GM23338 (cell line): ENCODE results near the gene PAK1.

Experiments used
- CREB1 ChIP-seq: fragments of 250-450 bp; sonication (Bioruptor Pico); IDR thresholded peaks from 2 replicates; pipeline ENCODE4 v1.5.0; 2020; ENCODE audit warnings: low read depth, mild to moderate bottlenecking, moderate library complexity
- CTCF ChIP-seq, 2 experiments: fragments of 200-600 bp in 1 of 2; sonication (generic) in 1 of 2; conservative IDR thresholded peaks; 2 replicates each; pipeline versions ENCODE4 v1.5.1 to v1.6.1; 2016 to 2017; ENCODE audit warnings: antibody characterized with exemption in 2 of 2, low read depth in 2 of 2, mild to moderate bottlenecking in 2 of 2, moderate library complexity in 1 of 2
- EZH2 ChIP-seq: fragments of 200-600 bp; sonication (generic); IDR thresholded peaks from one replicate; pipeline ENCODE4 v1.8.0; 2017; ENCODE audit warnings: antibody characterized with exemption, mild to moderate bottlenecking, low read depth; ENCODE audit not compliant: unreplicated experiment
- EZH2phosphoT487 ChIP-seq: fragments of 200-600 bp; sonication (generic); IDR thresholded peaks from one replicate; pipeline ENCODE4 v1.8.1; 2018; ENCODE audit warnings: antibody characterized with exemption; ENCODE audit not compliant: unreplicated experiment
- JUNB ChIP-seq: IDR thresholded peaks from one replicate; pipeline ENCODE4 v1.6.1; 2016; ENCODE audit warnings: antibody characterized with exemption; ENCODE audit not compliant: unreplicated experiment
- NANOG ChIP-seq: IDR thresholded peaks from 2 replicates; pipeline ENCODE4 v1.6.1; 2016; ENCODE audit warnings: antibody characterized with exemption, borderline replicate concordance
- POLR2AphosphoS5 ChIP-seq: IDR thresholded peaks from 2 replicates; pipeline ENCODE4 v1.6.1; 2016; ENCODE audit warnings: antibody characterized with exemption, low read depth
- REST ChIP-seq: IDR thresholded peaks from one replicate; pipeline ENCODE4 v1.6.1; 2018; ENCODE audit warnings: antibody characterized with exemption; ENCODE audit not compliant: unreplicated experiment
- ZNF462 ChIP-seq: fragments of 250-450 bp; sonication (Bioruptor Pico); IDR thresholded peaks from 2 replicates; pipeline ENCODE4 v1.5.0; 2020; ENCODE audit warnings: mild to moderate bottlenecking, moderate library complexity

DNA sequence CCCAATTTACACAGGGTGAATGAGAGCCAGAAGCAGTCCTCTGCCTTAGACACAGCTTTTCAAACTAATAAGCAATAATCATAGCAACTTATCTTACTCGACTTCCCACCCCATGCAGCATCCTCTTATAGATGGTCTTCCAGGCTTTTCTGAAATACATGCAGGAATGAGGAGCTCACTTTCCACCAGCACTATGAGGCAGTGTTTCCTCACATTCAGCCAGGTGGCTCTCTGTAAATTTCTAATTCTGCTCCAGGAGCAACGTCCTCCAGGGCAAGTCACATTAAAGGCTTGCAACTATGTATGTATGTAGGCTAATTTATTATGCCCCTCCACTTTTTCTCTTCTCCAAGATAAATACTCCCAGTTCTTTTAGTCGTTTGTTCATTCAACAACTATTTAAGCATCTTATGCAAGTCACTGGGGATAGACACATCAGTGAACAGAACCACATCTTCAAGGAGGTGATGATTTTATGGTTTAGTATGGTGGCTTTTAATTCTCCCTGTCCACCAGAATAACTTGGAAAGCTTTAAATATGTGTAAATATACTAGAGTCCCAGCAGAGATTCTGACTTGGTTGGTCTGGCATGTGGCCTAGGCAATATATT, 59.9 kb downstream of the PAK1 start:
- TF ChIP-seq CTCF (conservative IDR thresholded peaks at IDR 0.05; ENCODE audit: low read depth in 2 of 2) (peak; percentile 32 to 68; a peak in 3 of 4 replicates), POLR2AphosphoS5 (no peak), REST (no peak), EZH2phosphoT487 (no peak), CREB1 (CRISPR knock-in tag) (no peak), EZH2 (no peak), NANOG (no peak), JUNB (no peak), ZNF462 (CRISPR knock-in tag) (no peak)
